Effector memory CD4-positive, alpha-beta T cell (primary cell): ENCODE measurements around the gene ZNF584.
A peak's percentile ranks its signal among the peaks of the same experiment; 100 is the strongest.
"Not testable (repeated sequence)": the region's sequence is repeated elsewhere in the genome, so short reads cannot be mapped to it uniquely, and the experiment has no call there.

Experiments used
- DNase-seq, 3 donors: peaks; one replicate each; pipeline ENCODE4 v3.0.0-alpha.2; 2020
- H3K27ac ChIP-seq: 2 replicates; pipeline ENCODE4 v1.7.0; 2013; ENCODE audit warnings: mild to moderate bottlenecking, low read length, moderate library complexity; ENCODE audit not compliant: insufficient read depth, poor library complexity, severe bottlenecking
- H3K27me3 ChIP-seq: replicated peaks from 2 replicates; pipeline ENCODE4 v1.7.0; 2013; ENCODE audit warnings: mild to moderate bottlenecking, low read length; ENCODE audit not compliant: insufficient read depth, control insufficient read depth, poor library complexity, severe bottlenecking
- H3K36me3 ChIP-seq: 2 replicates; pipeline ENCODE4 v1.7.0; 2013; ENCODE audit warnings: mild to moderate bottlenecking, low read length, moderate library complexity; ENCODE audit not compliant: control insufficient read depth, insufficient read depth
- H3K4me1 ChIP-seq: 2 replicates; pipeline ENCODE4 v1.7.0; 2013; ENCODE audit warnings: low read length, mild to moderate bottlenecking; ENCODE audit not compliant: control insufficient read depth, insufficient read depth, poor library complexity, severe bottlenecking
- H3K4me3 ChIP-seq: 2 replicates; pipeline ENCODE4 v1.7.0; 2013; ENCODE audit warnings: low read length, low read depth, mild to moderate bottlenecking; ENCODE audit not compliant: insufficient read depth, poor library complexity, severe bottlenecking
- H3K9me3 ChIP-seq: 2 replicates; pipeline ENCODE4 v1.7.0; 2013; ENCODE audit warnings: mild to moderate bottlenecking, low read length, moderate library complexity; ENCODE audit not compliant: control insufficient read depth

Gene ZNF584

GRCh38 chr19:58396691-58397532 is 11.5 kb upstream of the ZNF584 start:
- H3K9me3 ChIP-seq, result no peaks in the 10 kb centered on the region
- peaks cover 4% of the 10 kb centered on the region for H3K27me3 ChIP-seq
- no peak for DNase-seq
- H3K27ac ChIP-seq, result no peak overlapping the region
- peaks cover 28% of the 10 kb centered on the region for H3K36me3 ChIP-seq
- peaks cover 12% of the 10 kb centered on the region for H3K4me1 ChIP-seq
- no peak overlapping the region for H3K4me3 ChIP-seq

DNA sequence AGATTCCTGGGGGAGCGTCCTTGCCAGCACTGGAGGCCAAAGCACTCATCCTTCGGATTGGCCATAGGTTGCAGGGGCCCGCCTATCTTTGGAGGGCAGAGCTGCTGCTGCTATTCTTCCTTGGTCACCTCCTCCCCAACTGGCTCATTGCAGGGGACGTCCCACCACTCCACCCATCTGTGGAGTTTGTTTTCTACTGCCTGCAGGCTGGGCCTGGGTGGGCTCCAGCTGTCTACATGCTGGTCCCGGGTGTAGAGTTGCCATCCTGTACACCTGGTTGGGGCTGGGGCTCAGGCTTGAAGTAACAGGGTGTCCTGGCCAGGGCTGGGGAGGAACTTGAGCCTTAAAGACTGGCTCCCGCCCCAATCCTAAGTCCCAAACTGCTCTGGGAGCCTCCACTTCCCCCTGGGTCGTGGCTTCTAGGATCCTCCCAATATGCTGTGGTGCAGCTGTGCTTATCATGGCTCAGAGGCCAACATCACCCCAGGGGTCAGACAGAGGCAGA is 10.9 kb upstream of the ZNF584 start:
- Histone ChIP-seq H3K9me3 (no peaks in the 10 kb centered on the region), H3K27me3 (peaks cover 4% of the 10 kb centered on the region), H3K4me3 (no peak overlapping the region), H3K4me1 (peaks cover 12% of the 10 kb centered on the region), H3K36me3 (peaks cover 26% of the 10 kb centered on the region), H3K27ac (no peak overlapping the region)
- DNase-seq, result no peak

DNA sequence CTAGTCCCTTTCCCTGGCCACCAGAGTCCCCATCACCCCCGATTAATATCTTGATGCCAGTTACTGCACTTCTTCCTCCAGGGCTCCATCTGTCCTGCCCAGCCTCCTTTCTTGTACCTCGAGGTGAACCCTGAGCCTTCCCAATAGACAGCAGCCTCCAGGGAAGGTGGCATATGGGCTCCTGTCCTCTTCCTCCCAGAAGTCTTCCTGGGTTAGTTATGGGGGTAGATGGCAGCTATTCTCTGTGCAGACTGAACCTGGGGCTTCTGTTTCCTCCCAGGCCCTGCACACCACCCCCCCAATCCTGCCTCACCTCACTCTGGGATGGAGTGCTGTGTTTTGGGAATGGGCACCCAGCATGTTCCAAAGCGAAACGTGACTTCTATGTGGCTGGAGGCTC is 10.4 kb upstream of the ZNF584 start:
- Histone ChIP-seq H3K27ac (no peak overlapping the region), H3K4me1 (peaks cover 12% of the 10 kb centered on the region), H3K4me3 (no peak overlapping the region), H3K27me3 (peaks cover 4% of the 10 kb centered on the region), H3K9me3 (no peaks in the 10 kb centered on the region), H3K36me3 (peaks cover 21% of the 10 kb centered on the region)
- no peak for DNase-seq

GRCh38 chr19:58398545-58398944 is 9.9 kb upstream of the ZNF584 start:
- Histone ChIP-seq H3K4me1 (peaks cover 12% of the 10 kb centered on the region), H3K27me3 (peaks cover 4% of the 10 kb centered on the region), H3K27ac (no peak overlapping the region), H3K4me3 (no peak overlapping the region), H3K36me3 (peaks cover 16% of the 10 kb centered on the region), H3K9me3 (no peaks in the 10 kb centered on the region)
- no peak for DNase-seq

DNA sequence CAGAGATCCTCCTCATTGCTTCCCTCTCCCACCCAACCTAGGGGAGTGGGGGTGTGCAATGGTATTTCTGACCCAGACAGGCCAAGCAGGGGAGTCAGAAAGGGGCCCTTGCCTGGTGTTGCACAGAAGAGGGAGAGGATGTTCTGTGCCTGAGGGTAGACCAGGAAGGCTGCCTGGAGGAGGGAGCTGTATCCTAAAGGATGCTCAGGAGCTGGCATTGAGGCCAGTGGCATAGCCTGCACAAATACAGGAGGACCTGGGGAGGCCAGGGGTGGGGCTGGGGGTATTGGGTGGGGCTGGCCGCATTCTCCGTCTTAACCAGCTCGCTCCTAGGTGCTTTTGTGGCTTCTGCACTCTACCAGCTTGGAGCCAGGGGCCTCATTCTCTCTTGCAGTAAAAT is 8.5 kb upstream of the ZNF584 start:
- Histone ChIP-seq H3K36me3 (peaks cover 3% of the 10 kb centered on the region), H3K4me3 (no peak overlapping the region), H3K9me3 (no peaks in the 10 kb centered on the region), H3K4me1 (peaks cover 12% of the 10 kb centered on the region), H3K27me3 (peaks cover 4% of the 10 kb centered on the region), H3K27ac (no peak overlapping the region)
- DNase-seq, result no peak

DNA sequence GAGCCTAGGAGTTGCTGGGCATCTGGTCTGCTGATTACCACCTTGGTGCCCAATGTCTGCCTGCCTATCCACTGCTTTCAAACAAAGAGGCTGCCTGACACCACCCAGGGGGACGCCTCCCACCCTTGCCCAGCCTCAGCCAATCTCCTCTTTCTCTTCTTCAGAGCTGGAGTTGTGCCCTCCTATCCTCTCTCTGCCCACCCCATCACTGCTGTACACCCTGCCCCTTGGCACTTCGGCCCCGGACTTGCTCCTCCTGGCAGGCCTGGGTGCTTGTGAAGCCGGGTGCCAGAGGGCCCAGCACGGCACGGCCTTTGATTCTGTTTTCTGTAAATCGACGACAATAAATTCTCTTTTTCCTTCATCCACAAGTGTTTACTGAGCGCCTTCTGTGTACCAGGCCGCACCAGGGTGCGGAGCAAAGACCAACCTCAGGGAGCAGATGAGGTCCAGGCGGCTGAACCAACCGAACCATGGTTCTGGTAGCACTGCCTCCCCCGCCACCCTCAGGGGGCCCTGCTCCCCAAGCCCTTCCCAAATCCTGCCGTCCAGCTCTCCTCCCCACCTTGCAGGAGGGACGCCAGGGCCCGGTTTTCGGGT is 8.0 kb upstream of the ZNF584 start:
- Histone ChIP-seq H3K36me3 (no peaks in the 10 kb centered on the region), H3K4me3 (peak overlapping the region; percentile 29)

GRCh38 chr19:58400916-58401839 is 7.3 kb upstream of the ZNF584 start:
- peak; percentile 99 for DNase-seq
- Histone ChIP-seq H3K4me3 (peak overlapping the region; percentile 65), H3K27me3 (no peaks in the 10 kb centered on the region), H3K9me3 (no peaks in the 10 kb centered on the region), H3K27ac (peak overlapping the region; percentile 86), H3K4me1 (peaks cover 12% of the 10 kb centered on the region), H3K36me3 (no peaks in the 10 kb centered on the region)

More for the DNA sequence above, 8.0 kb upstream of the ZNF584 start:
- H3K9me3 ChIP-seq, result no peaks in the 10 kb centered on the region
- peaks cover 4% of the 10 kb centered on the region for H3K27me3 ChIP-seq
- DNase-seq, result no peak
- peaks cover 12% of the 10 kb centered on the region for H3K4me1 ChIP-seq
- no peak overlapping the region for H3K27ac ChIP-seq

GRCh38 chr19:58401840-58402421 is 6.5 kb upstream of the ZNF584 start:
- Histone ChIP-seq H3K9me3 (no peaks in the 10 kb centered on the region), H3K4me1 (peaks cover 9% of the 10 kb centered on the region), H3K4me3 (peak overlapping the region; percentile 65), H3K36me3 (no peaks in the 10 kb centered on the region), H3K27ac (peak overlapping the region; percentile 86), H3K27me3 (no peaks in the 10 kb centered on the region)
- no peak for DNase-seq

GRCh38 chr19:58403920-58404478 is 4.5 kb upstream of the ZNF584 start:
- not testable (repeated sequence) for H3K36me3 ChIP-seq, H3K9me3 ChIP-seq, H3K4me3 ChIP-seq, H3K27me3 ChIP-seq, DNase-seq, H3K27ac ChIP-seq
- peaks cover 19% of the 10 kb centered on the region for H3K4me1 ChIP-seq
